GM12874 (cell line): ENCODE data around the gene TENM3.

Experiments
- CTCF ChIP-seq: IDR thresholded peaks from 2 replicates; pipeline ENCODE4 v1.5.1; 2011; ENCODE audit warnings: low read depth, mild to moderate bottlenecking, control low read depth, low read length, moderate library complexity; ENCODE audit not compliant: insufficient read depth

Gene TENM3

GRCh38 chr4:182206266-182206665, 36.9 kb upstream of the TENM3 start:
- TF ChIP-seq CTCF = no peak

- no peak for TF ChIP-seq CTCF
Observed at GRCh38 chr4:182206916-182207315, 36.3 kb upstream of the TENM3 start.

GRCh38 chr4:182207830-182208396, 35.3 kb upstream of the TENM3 start:
- TF ChIP-seq CTCF = no peak

GRCh38 chr4:182208526-182209050, 34.6 kb upstream of the TENM3 start:
- no peak for TF ChIP-seq CTCF

GRCh38 chr4:182212211-182212761, 30.9 kb upstream of the TENM3 start:
- TF ChIP-seq CTCF = no peak

GRCh38 chr4:182213004-182213403, 30.2 kb upstream of the TENM3 start:
- TF ChIP-seq CTCF = no peak

GRCh38 chr4:182215148-182215547, 28.1 kb upstream of the TENM3 start:
- no peak for TF ChIP-seq CTCF
